KBM-7 (cell line): Measurements from ENCODE around the gene A1CF.
"Not testable (repeated sequence)": the region's sequence is repeated elsewhere in the genome, so short reads cannot be mapped to it uniquely, and the experiment has no call there.

ENCODE experiments used
- DNase-seq: peaks from one replicate; pipeline ENCODE4 v3.0.0-alpha.2; 2015
- in situ Hi-C: fragments of 300-500 bp; cut with MboI; formaldehyde crosslinking; loops from 2 replicates; pipeline ENCODE4 v1.14.3; 2020; ENCODE audit warnings: low sequenced_read_pairs, low pct_unique_long_range_greater_than_20kb, mixed read lengths

The A1CF gene

DNA sequence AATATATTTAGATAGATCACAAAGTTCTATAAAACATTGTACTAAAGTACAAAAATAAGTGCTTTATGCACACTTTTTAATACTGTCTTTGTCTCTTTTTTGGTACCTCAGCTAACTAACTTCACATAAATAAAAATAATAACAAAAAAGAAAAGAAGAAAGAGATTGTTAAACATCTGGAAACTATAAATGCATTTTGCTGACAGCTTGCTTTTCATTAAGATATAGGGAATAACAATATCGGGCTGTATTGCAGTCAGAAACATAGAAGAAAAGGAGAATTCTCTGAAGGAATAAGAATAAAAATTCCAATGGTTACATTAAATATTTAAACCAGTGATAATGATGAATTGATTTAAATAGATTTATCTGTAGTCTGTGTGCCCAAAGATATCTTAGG is 85.8 kb downstream of the A1CF start:
- no peak for DNase-seq
- in situ Hi-C loops = no loop called here

DNA sequence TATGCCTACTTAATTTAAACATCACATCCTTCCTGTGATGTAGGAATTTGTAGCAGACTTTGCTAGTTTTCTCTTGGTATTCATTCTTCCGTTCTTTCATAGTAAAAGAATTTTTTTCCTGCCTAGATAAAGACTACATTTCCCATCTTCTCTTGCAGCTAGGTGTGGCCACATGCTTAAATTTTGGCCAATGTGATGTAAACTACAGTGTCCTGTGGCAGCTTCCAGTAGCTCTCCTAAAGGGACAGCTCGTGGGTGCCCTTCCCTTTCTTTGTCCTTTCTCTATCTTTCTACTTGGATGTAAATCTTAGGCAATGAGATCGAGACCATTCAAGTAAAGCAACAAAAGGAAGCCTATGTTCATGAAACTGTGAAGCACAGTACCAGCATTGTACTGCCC is 87.1 kb downstream of the A1CF start:
- no peak for DNase-seq
- in situ Hi-C loops = no loop called here

DNA sequence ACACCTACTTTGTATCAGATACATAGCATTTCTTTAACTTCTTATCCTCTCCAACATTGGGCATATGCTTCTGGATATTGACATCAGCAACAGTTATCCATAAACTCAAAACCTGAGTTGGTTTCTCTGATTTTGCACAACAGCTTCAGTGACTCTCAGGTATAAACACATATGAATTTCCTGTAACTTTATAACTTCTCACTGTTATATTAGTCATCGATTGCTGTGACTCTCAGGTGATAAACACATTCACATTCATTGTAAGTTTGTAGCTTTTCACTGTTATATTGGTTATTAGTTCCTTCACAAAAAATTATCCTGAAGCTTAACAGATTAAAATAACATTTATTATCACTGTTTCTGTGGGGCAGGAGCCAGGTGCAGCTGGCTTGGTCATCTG is 88.7 kb downstream of the A1CF start:
- in situ Hi-C loops = no loop called here
- DNase-seq = no peak

DNA sequence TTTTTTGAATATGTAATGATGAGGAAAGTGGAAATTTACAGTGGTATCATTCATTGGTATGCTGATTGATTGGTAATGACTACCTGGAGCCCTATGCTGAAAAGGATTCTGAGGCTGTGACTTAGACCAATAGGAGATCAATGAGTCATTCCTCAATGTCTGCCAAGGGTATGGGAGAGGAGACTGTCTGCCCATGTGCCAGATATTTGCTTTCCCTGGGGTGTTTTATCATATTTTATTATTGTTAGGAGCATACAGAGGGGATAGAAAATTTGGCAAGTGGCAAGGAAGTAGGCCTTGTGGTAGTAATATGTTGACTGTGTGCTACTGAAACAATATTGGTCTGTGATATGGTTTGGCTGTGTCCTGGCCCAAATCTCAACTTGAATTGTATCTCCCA is 90.9 kb downstream of the A1CF start:
- DNase-seq = no peak
- in situ Hi-C loops = no loop called here

DNA sequence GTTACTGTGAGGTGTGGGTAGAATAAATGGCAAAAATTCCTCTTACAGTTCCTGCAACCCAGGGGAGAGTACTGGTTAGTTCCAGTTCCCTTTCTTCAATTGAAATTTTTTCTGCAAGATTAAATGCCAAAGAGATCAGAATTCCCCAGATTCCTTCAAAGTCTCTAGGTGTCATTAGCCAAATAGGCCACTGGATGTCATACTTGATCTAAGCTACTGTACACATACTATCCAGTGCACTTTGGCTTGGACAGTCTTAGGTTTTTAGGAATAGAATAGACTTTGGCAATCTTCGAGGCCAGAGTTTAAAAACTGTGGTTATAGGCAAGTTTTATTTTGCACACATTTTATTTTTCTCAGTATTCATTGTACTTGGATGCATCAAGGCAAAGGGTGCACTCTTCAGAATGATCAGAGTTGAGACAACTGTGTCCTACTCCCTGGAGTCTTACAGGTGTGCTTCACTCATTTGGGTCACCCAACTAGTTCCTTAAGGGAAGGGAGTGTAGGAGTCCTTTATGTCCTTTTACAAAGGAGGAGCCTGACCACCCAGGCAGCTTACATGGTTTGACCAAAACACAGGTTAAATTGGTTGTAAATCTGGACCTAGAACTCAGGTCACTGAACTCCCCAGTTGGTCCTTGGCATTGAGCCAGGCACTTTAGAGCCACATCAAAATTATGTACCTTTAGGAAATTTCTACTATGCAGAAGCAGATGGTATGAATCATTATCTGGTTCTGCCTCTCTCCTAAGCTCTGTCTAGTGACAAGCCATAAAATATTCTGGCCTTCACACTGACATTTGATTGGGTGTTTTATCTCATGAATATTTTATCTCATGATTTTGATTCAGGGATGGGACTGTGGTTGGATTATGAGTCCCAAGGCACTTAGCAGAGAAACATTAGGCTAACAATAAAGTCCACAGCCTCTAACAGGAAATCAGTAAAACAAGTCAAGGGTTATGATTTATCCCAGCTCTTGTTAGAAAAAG is 96.2 kb downstream of the A1CF start:
- in situ Hi-C loops = no loop called here
- DNase-seq = peak; percentile 12

DNA sequence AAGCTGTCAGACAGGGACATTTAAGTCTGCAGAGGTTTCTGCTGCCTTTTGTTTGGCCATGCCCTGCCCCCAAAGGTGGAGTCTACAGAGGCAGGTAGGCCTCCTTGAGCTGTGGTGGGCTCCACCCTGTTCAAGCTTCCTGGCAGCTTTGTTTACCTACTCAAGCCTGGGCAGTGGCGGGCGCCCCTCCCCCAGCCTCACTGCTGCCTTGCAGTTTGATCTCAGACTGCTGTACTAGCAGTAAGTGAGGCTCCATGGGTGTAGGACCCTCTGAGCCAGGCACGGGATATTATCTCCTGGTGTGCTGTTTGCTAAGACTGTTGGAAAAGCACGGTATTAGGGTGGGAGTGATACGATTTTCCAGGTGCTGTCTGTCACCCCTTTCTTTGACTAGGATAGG is 97.5 kb downstream of the A1CF start:
- DNase-seq, in situ Hi-C loops: not testable (repeated sequence)

DNA sequence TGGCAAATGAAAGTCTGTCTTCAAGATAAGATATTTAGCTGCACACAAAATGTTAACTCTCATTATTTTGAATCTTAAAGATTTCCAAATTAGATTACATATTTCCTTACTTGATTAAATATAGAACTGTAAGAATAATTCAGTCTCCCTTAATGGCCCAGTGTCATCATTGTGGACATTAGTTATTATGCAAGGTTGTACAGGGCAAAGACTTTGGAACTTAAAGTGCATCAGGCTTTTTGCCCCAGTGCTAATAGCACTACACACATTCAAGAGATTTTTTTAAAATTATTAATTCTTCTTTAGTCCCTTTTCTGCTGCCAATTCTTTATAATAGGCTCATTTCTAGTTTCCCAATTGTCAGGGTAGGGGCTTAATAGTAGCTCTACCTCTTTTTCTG is 103.4 kb downstream of the A1CF start:
- in situ Hi-C loops, DNase-seq: not testable (repeated sequence)

DNA sequence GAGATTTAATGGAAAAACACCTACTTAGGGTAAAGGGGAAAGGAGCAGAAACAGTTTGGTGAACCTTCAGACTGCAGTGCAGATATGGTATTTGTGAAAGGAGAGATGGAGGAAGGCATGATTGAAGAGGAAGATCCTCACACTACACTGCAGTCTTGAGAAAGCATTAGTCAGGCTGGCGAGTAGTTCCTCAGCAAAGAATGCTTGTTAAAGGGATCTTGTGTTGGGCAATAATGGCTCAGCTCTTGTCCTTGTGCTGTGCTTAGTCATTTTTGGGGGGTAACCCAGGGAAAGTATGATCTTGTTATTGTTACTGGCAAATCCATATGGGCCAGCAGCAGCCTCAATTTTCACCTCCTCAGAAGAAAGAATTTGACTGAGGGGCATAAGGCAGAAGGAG is 105.4 kb downstream of the A1CF start:
- DNase-seq, in situ Hi-C loops: not testable (repeated sequence)

DNA sequence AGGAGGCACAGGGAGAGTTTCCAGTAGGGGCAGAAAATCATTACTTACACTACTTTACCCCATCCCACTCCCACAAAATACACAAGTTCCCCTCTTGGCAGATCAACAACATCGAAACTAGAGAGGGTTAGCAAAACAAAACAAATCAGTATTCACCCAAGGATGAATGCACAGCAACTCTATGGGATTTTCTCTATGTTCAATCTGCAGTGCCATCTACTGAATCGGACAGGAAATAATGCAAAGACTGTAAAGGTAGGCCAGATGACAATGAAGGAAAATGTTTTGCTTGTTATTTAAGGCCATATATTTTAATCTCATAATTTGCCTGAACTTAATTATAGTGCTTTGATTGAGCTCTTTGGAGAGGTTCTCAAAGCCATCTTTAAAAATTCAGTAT is 110.6 kb downstream of the A1CF start:
- in situ Hi-C loops = not testable (repeated sequence)

DNA sequence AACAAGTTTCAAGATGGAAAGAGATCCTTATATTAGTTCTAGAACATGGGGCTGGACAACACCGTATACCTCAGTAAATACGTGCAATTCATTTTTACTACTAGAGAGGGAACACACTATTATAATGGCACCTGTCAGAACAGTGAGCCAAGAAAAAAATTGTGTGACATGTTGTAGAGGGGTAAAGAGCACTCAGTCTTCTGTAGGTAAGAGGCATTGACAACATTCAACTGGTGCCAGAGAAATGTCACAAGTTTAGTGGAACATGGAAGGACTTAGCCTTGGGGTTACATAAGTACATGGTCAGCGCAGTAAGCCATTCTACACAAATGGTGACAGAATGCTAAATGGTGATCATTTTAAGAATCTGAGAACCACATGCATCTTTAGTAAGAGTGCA is 113.4 kb downstream of the A1CF start:
- in situ Hi-C loops, DNase-seq: not testable (repeated sequence)

More for the DNA sequence above, 110.6 kb downstream of the A1CF start:
- DNase-seq = not testable (repeated sequence)

DNA sequence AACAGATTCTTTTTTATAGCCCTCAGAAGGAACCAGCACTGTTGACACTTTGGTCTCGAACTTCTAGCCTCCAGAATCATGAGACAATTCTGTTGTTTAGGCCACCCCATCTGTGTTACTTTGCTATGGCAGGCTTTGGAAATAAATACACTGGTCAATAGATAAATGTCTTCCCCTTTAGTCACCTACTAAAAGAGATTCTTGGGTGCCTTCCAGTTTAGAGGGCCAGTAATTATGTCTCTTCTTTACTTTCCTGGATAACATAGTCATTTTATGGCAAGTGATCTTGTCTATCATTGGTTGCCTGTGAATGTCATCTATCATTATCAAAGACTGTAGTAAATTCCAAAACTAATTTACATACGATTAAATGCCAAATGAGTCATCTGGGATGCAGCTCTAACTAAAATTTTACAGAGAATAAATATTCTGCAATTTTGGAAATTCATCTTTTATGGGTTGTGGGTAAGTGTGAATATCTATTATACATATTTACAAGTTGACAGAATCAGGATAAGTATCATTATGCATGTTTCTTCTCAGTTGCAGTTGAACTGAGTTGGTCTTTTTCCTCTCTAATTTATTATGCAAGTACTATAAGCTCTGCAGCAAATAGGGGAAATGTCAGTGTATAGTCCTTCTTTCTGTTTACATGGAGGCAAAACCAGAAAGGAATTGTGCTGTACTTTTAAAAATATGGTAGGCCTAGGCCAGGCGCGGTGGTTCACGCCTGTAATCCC is 118.5 kb downstream of the A1CF start:
- DNase-seq, in situ Hi-C loops: not testable (repeated sequence)
